Smooth muscle cell of the brain vasculature (primary cell): ENCODE data around the gene TSPAN9.

Source experiments
- DNase-seq: peaks from one replicate; pipeline ENCODE4 v3.0.0-alpha.2; 2012; ENCODE audit warnings: low read depth, low spot score

The TSPAN9 gene

DNA sequence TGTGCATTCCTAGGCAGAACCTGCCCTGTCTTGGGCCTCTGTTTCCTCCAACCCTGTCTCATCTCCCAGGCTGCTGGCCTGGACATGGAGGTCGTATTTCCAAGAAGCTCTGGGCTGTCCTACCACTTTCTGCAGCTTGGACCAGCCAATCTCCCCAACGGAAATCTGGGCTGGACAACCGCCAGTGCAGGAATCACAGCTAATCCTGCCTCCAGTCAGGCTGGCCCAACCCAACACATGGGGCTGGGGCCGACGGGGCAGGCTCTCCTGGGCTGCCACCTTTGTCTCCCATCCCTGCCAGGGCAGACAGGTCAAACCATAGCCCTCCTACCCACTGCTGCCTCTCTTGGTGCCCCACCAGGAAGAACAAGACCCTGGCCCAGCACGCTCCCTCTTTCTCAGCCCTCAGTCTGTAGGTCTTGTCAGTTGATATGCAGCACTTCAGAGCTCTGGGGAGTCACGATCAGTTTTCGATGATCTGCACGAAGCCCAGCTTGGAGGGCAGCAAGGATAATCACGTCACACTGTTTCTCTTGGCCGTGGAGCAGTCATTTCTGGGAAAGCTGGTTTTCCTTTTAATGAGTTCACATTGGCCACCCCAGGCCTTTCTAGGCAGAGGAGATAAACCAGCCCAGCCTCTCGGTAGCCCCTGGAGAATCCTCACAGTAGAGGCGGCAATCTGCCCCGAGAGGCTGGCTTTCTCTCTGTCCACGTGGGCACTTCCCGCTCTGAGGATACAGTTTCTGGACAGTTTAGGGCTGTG is 218.6 kb downstream of the TSPAN9 start:
- DNase-seq: no peak

DNA sequence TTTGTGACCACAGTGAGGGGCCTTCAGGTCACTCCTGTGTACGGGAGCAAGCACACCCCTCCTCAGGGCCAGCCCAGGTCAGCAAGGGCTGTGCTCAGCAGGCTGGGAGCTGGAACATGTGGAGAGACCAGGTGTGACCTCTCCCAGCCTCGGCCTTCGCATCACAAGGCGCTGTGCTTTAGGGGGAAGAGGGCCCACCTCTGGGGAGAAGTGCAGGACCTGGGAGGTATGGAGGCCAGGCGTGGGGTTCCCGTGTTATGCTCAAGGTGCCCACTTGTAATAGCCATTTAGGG is 219.2 kb downstream of the TSPAN9 start:
- DNase-seq: no peak

DNA sequence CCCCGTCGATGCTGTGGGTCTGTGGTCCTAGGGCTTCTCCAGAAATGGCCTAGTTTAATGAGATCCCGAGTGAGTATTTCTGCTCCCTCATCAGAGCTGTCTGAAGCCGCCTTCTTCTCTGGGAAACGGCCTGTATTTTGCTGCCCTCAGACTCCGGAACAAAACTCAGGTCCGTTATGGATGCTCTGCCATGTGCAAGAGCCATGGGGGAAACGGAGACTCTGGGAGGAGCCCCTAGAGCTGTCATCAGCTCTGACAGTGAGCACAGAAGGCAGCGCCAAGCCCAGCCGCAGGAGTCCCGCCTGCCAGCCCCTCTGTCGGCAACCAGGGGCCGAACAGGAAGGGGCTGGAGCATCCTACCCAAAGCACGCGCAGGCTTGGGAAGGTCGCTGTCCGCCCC is 221.4 kb downstream of the TSPAN9 start:
- DNase-seq: no peak

DNA sequence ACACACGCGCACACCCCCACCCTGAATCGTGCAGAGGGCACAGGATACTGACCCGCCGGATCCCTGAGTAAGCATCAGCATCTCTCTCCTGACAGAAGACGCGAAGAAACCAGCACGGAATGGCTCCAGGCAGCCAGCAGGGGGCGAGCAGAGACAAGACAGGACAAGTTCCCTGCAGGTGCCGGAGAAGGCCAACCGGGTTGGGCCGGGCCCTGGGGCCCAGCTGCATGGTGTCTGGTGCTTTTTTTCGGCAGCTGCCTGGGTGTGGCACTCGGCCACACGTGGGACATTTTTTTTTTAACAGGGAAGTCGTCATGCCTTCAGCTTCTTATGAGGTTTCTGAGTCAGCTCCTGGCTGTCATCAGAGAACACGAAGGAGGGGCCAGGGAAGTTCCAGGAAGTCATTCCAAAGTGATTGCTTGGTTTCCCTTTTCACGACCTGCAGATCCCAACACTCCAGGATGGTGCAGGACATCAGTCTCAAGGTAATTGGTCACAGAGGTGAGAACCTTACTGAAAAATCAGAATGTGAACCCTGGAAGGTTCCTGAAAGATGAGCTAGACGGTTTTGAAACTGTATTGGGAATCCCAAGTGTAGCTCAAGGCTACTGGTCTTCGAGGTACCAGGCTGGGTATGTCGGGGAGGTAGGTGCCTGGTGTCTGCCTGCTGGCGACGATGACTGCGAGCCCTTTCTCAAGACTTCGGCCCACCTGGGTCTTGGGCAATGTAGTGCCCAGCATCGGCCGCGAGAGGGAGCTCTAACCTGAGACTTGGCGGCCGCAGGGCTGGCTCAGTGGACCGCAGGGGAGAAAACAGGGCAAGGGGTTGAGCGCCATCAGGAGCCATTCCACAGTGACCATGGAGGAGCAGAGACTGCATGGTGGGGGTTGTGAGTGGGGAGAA is 223.0 kb downstream of the TSPAN9 start:
- DNase-seq: peak; percentile 72

DNA sequence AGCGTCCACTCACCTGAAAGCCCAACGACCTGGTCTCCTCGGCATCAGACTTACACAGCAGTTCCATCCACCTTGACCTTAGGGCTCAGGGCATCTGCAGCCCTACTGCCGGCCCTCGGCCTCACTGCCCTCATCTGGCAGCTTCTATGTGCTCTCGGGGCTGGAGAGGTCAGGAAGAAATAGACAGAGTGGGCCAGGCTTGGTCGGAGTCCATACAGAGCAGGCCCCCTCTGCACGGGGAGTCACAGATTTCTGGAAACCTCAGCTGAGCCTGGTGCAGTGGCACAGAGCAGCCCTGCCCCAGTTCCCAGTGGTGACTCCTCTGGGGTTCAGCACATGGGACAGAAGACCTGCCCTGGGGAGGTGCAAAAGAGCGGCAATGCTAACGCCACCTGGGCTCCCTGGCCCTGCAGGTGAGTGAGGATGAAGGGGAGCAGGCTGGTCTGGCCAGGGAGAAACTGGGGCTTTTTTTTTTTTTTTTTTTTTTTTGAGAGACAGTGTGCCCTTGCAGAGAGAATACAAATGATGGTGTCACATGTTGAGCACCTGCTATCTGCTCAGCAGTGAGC is 223.7 kb downstream of the TSPAN9 start:
- DNase-seq: no peak

DNA sequence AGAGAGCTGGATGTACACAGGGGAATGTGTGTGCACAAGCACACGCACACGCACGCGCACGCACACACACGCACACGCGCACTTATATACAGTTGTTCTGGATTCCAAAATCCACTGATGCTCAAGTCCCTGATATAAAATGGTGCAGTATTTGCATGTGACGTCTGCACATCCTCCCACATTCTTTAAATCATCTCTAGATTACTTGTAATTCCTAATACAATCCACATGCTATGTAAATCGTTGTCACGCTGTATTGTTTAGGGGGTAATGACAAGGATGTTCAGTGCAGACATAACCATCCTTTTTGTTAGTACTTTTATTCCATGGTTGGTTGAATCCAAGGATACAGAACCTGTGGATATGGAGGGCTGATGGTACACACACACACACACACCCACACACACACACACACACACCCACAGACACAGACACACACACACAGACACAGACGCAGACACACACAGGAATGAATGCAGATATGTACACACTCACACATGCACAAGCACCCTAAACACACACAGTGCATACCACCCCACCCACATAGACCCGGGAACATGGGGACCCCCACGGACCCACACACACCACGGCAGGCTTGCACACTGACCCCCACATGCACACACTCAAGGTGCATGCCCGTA is 225.3 kb downstream of the TSPAN9 start:
- DNase-seq: no peak

DNA sequence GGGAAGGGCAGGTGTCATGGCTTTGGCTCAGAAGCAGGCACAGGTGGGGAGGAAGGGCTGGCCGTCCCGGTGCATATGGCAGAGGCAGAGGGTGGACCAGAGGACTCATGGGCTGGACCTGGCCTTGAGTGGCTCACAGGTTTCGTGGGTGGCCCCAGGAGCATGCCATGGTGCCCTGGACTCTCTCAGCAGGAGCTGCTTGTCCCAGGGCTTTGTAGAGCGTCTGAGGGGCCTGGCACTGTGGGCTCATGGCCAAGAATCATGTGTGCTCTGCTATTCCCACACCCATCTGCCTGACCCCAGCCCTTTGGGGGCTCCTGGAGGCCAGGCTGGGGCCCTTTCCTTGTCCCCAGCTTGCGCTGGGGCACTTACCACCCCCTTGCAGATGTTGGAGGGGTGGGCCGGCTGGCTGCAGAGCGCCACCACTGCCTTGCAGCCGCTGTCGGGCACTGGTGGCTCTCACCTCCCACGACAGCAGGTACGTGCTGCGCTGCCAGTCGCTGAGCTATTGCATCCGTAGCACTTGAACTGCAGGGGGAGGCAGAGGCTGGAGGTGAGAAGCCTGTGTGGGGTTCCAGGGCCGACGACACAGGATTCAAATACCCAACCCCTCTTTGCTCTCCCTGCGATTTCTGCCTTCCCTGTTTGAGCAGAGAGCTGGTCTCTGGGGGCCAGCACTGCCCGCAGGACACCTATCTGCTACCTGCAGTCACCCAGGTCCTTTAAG is 226.4 kb downstream of the TSPAN9 start:
- no peak for DNase-seq

DNA sequence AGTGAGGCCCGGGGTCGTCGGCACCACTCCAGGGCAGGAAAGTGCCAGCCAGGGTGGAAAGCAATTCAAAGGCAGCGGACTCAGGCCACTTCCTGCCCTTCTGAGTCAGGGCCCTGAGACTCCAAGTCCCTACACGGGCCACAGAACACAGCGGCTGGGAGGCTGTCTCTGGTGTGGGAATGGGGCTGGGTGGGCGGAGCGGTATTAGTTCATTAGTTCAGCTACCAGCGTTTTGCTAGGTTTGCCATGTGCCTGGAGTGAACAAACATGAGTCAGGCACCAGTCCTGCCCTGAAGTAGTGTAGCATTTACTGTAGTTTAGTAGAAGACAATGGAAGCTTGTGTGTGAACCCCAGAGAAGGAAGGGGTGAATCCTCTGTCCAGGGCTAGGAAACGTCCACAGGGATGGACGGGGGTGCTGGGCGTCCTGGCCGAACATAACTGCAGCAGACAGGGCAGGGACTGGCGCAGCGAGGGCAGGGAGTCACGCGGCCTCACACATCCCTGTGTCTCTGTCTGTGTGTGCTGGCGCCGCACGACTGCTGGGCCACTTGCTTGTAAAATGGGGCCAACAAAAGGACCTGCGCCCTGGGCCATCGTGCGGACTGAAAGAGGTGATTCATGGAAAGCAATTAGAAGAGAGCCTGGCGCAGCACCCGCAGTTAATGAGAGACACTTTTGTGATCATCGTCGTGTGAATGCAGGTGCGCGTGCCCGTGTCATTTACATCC is 227.4 kb downstream of the TSPAN9 start:
- DNase-seq: no peak

DNA sequence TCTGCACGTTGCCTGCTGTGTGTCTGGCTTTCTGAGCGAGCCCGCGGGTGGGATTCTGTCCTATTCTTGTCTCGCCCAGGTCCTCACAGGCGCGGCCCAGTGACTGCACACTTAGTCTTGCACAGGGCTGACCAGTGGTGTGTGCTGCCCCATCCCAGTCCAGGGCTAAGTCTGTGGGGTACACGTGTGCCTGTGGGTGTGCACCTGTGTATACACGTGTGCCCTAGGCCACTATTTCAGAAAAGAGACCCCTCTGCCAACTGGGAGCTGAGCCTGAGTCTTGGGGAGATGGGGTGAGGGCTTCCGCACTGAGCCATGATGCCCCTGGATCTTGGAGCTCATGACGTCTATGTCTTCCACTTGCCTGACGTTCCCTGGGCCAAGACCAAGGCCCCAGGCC is 228.3 kb downstream of the TSPAN9 start:
- DNase-seq: no peak

DNA sequence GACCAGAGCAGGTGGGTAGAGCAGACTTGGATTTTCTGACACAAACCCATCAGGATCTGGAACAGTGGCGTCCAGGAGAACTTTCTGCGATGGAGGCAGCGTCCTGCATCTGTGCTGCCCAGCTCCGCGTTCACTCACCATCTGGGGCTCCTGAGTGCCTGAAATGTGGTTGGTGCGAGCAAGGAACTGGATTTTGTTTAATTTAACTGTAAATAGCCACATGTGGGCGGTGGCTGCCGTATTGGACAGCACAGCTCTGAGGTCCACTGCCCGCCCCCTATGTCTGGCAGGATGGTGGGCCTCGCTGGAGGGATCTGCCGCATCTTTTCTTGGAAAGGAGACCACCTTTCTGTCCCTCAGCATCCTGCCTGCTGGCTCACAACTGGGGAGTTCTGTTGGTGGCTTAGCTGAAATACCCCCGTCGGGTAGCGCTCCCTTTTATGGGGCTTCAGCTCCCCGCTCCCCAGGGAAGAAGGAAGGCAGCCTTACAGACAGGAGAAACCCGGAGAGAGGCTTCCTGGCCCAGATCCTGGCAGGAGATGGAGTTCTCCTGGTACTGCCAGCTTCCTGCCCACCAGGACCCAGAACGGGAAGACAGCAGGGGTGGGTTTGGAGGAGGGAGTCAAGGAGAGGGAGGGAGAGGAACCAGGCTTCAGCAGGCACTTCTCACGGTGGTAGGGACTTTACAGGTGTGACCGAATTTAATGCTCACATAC is 228.9 kb downstream of the TSPAN9 start:
- DNase-seq: no peak

DNA sequence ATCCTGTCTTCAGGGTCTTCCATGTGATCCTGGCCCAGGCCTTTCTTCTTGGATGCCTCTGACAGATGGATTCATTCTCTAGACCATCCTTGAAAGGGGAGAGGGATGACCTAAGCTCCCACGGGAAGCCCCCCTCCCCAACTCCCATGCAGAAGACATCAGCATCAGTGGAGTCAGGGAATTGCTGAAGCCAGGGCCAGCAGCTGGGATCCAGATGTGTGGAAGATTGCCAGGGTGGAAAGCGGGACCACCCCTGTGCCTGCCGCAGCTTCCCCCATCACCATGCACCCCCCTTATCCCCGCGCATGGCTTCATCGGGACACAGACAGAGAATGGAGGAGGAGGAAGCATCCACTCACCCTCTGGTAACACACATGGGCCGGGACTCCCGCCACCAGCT is 230.2 kb downstream of the TSPAN9 start:
- no peak for DNase-seq

DNA sequence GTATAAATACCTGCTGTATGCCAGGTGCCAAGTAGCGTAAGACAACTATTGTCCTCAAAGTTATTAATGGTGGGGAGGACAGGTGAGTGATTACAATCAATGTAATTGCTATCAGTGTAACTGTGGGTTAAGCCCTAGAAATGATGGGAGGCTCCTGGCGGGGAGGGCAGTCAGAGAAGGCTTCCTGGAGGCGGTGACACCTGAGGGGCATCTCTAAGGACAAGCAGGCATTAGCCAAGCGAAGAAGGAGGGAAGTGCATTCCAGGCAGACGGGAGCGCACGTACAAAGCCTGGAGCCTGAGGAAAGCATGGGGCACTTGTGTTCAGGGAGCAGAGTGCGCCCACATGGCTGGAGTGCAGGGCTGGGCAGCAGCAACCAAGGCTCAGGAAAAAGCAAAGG is 230.9 kb downstream of the TSPAN9 start:
- no peak for DNase-seq

DNA sequence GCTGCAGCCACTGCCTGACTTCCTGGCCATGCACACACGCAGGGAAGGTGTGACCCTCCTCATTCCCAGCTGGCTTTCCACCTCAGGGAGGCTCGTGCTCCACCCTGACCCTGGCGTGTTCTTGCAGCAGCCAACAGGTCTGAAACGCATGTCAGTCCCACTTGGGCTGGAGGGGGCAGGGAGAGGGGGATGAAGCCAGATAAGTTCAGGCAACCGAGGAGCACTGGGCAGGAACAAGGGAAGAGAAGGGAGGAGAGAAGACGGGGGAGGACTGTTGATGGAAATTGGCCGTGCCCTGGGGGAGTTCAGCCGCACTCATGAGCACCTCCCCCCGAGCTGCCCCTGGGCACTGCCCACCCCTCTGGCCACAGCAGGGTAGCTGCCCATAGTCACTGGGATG is 231.4 kb downstream of the TSPAN9 start:
- no peak for DNase-seq

DNA sequence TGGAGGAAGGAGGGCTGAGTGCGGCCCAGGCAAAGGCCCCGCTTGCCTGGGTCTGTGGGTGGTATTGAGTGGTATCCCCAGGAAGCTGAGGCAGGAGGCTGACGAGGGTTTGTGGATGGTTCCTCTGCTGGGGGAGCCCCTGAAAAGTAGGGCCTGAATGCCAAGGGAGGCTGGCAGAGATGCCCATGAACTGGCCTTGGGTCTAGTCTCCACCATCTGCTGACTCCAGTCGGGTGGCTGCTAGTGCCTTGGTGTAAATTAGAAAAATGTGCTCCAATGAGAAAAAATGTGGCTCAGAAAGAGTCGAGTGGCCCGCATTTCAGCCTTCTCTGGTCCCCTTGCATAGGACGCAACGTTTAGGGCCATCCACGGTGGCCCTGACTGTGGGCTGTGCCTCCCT is 232.6 kb downstream of the TSPAN9 start:
- no peak for DNase-seq

DNA sequence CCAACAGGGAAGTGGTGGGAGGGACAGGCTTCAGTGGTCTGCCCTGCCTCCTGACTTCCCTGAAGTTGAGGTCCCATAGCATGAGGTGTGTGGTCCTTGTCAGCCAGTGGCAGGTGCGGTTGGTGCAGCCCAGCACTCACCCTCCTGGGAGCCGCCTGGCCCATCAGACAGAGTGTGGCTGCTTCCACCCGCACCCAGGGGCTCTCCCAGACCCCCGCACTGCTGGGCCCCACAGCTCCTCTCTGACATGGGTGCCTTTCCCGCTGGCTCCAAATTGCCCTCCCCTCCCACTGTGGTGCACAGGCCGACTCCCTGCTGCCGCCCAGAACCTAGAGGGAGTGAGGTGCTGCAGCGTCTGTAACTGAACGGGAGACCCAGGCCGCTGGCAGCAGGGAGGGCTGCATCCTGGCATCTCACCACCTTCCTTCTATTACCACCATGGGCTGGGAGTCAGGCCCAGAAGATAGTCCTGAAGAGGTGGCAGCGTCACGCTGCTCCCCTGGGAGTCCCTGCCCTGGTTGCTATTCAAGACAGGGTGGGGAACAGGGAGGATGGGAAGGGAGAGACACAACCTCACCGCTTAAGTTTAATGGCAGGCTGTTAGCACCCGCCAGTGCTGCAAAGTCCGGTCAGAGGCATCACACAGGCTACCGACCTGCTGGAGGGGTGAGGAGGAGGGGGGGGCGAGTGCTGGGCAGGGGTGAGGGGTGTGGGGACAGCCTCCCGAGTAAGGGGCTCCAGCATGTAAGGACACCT is 233.3 kb downstream of the TSPAN9 start:
- DNase-seq: no peak

DNA sequence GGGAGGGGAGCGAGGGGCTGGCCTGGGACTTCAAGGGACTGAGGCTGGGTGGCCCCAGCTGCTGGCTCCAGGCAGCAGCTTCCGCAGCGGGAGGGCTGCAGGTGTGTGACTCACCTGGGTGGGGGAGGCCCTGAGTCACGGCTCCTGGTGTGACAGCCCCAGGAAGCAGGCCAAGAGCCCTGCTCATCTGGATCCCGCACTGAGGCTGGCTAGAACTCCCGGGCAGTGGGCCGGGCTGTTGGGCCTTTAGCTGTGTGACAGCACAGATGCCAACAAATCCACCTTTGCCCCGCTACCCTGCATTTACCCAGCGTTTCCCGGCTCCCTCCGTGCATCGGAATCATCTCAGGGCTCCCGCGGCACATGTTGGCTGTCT is 233.8 kb downstream of the TSPAN9 start:
- DNase-seq: no peak

DNA sequence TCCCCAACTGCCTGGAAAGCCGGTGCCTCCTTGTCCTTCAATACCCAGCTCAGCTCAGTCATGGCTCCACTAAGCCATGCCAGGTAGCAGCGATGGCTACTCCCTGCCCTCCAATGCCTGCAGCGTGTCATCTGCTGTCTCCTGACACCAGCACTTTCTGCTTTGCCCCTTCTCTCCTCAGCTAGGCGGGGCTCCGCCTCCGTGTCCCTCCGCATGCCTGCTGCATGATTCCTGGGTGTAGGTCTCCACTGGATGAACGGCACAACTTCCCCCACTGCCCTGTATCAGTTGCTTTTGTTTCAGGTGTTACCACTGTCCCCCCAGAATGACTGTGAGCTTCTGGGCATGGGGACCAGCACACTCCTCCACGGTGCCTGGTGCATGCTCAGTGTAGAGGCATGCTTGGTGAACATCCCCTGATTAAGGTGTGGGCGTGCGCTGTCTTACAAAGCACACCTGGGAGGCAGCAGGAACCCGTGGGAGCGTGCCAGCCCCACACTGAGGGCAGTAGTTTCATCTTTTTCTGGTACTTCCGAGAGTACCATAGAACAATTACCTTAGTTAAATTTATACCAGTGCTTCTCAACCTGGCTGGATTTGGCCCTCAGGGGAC is 234.4 kb downstream of the TSPAN9 start:
- no peak for DNase-seq

DNA sequence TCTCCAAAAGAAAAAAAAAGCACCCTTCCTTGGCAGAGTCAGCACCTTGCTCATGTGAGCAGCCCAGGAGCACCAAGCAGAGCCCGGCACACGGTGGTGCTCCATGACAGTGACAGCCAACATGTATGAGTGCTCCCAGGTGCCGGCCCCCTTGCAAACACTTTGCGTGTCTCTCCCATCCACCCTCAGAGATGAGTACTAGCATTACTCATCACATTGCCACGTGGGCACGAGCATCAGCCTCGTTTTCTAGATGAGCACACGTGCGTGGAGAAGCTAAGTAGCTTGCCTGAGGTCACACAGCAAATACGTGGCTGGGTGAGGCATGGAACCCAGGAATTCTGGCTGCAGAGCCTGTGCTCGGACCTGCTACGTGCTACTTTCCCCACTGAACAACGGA is 235.9 kb downstream of the TSPAN9 start:
- no peak for DNase-seq
